ENCODE results near the gene CAMKK2. TPM values are rescaled to one million over a fixed set of nuclear protein-coding genes. Genes with fewer than 3 reads are reported as not detected.

Gene CAMKK2
- total and polyA plus RNA-seq, 9 of the 15 experiments (the other 6 are each of a cell fraction or from before 2014, with no cell fraction given), result 4.3 to 32.0 (median 18.2) TPM

DNA sequence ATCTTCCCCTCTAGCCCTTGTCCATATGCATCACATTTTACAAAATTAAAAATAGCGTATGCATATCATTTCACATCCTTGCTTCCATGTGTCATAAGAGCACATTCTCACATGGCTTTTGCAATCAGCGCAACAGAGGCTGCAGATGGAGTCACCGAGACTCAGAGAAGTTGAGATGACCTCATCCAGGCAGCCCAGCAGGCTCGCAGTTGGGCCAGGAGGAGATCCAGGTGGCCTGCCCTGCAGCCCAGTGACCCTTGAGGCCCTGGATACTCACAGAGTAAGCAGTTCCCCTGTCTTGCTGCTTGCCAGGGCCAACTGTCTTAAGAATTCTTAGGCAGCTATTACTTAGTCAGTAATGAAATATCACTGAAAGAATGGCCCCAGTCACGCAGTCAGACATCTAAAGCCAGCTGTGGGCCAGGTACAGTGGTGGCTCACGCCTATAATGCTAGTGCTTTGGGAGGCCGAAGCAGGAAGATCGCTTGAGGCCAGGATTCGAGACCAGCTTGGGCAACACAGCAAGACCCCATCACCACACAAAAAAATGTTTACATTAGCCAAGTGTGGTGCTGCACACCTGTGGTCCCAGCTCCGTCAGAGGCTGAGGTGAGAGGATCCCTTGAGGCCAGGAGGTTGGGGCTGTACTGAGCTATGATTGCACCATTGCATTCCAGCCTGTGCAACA, 9.1 kb downstream of the CAMKK2 start:
- WGBS (ENCODE audit: insufficient coverage, low coverage, missing lambda C conversion rate), result 85% methylated on average over 10 of the region's 10 CpGs
- in situ Hi-C loops (cut with MboI) (no loop called here), intact Hi-C loops (cut with micrococcal nuclease) (no loop called here)
- Histone ChIP-seq H3K4me3 (no peak overlapping the region), H3K27ac (ENCODE audit: extremely low read depth, low read depth, low read length) (no peak overlapping the region), H3K4me2 (ENCODE audit: insufficient read depth, low read length) (no peak overlapping the region), H3K9me3 (replicated peaks; ENCODE audit: control insufficient read depth, insufficient read depth, low read depth, low read length) (no peaks in the 10 kb centered on the region), H3K4me1 (replicated peaks in 1 of 2; ENCODE audit: control insufficient read depth in 2 of 2, insufficient read depth in 2 of 2, low read length in 2 of 2) (peaks cover 12 to 20% of the 10 kb centered on the region in 2 experiments; a peak in 4 of 5 replicates), H2AFZ (ENCODE audit: low read depth, low read length) (no peak overlapping the region), H3K9ac (ENCODE audit: insufficient read depth in 1 of 2, low read depth in 2 of 2, low read length in 2 of 2) (no peak overlapping the region), H4K20me1 (replicated peaks; ENCODE audit: control insufficient read depth, insufficient read depth, low read length) (peaks cover 27% of the 10 kb centered on the region), H3K79me2 (ENCODE audit: control insufficient read depth, insufficient read depth, low read length) (peaks cover 7% of the 10 kb centered on the region; the same call in 1 of the 3 replicates), H3K36me3 (ENCODE audit: control insufficient read depth, insufficient read depth, low read length) (peaks cover 18% of the 10 kb centered on the region; the same call in 2 of the 3 replicates), H3K9me1 (ENCODE audit: control insufficient read depth, insufficient read depth, low read length) (no peaks in the 10 kb centered on the region), H3K27me3 (ENCODE audit: control insufficient read depth in 2 of 2, insufficient read depth in 2 of 2, low read length in 2 of 2) (no peaks in the 10 kb centered on the region)
- no peak for TF ChIP-seq ZNF431 (CRISPR knock-in tag; IDR thresholded peaks at IDR 0.05)
- TF ChIP-seq PHB2 (IDR thresholded peaks at IDR 0.05; ENCODE audit: low read depth), result no peak
- no peak for TF ChIP-seq KHSRP (IDR thresholded peaks at IDR 0.05)
- TF ChIP-seq, protein P1, sequence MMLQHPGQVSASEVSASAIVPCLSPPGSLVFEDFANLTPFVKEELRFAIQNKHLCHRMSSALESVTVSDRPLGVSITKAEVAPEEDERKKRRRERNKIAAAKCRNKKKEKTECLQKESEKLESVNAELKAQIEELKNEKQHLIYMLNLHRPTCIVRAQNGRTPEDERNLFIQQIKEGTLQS (IDR thresholded peaks at IDR 0.05), result peak; percentile 55
- TF ChIP-seq, protein P1 (CRISPR knock-in tag; conservative IDR thresholded peaks at IDR 0.05), result no peak
- peak; percentile 5 for TF ChIP-seq ZFP36 (IDR thresholded peaks at IDR 0.05; ENCODE audit: low read depth, low read length, partially characterized antibody)
- TF ChIP-seq, protein P2, sequence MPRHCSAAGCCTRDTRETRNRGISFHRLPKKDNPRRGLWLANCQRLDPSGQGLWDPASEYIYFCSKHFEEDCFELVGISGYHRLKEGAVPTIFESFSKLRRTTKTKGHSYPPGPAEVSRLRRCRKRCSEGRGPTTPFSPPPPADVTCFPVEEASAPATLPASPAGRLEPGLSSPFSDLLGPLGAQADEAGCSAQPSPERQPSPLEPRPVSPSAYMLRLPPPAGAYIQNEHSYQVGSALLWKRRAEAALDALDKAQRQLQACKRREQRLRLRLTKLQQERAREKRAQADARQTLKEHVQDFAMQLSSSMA (CRISPR knock-in tag; IDR thresholded peaks at IDR 0.05), result no peak
- no peak for TF ChIP-seq YY1 (IDR thresholded peaks at IDR 0.05; ENCODE audit: borderline replicate concordance in 1 of 3, control insufficient read depth in 1 of 3, extremely low read depth in 1 of 3, insufficient read depth in 3 of 3, insufficient read length in 1 of 3, insufficient replicate concordance in 2 of 3, low read depth in 1 of 3, low read length in 2 of 3)
- no peak for TF ChIP-seq RBFOX2 (IDR thresholded peaks at IDR 0.05; ENCODE audit: low read depth, low read length)
- no peak for FAIRE-seq
- ChIA-PET POLR2A (interaction anchor here (0.5 to 1.8 kb wide), 5 partner anchors 9 to 53 kb away, joined by 3 to 6 read pairs (median 3); no protein-coding TSS in a partner anchor), CTCF (ENCODE audit: low intra/inter-chr PET ratio) (no interaction called here)
- ATAC-seq, result no peak
- no peak for DNase-seq (ENCODE audit: extremely low read depth in 1 of 4, low spot score in 3 of 4)
- no TSS peak for BruUV-seq (replicated peaks)

Data from K562 (cell line).